B cell (primary cell): Measurements from ENCODE around the gene TGM6. TPM values are rescaled to one million over a fixed set of nuclear protein-coding genes. Genes with fewer than 3 reads are reported as not detected.

Source experiments
- ATAC-seq: fragments of 200-7000 bp; cut with Tn5 transposase; one replicate; pipeline ENCODE4 v1.10.0; 2021; ENCODE audit warnings: low read depth, mild to moderate bottlenecking, moderate number of reproducible peaks, moderate library complexity
- CTCF ChIA-PET: fragments of 350-600 bp; sonication (Branson Sonifier 250); formaldehyde crosslinking; loops from one replicate; lab custom pipeline; 2021; ENCODE audit warnings: antibody characterized with exemption, inconsistent platforms; lab: Charles Lee
- POLR2A ChIA-PET: fragments of 350-600 bp; sonication (Branson Sonifier 250); formaldehyde crosslinking; loops from one replicate; lab custom pipeline; 2021; ENCODE audit warnings: antibody characterized with exemption; lab: Charles Lee
- DNase-seq: peaks from one replicate; pipeline ENCODE4 v3.0.0; 2013
- H2AFZ ChIP-seq: 2 replicates; pipeline ENCODE4 v1.6.1; 2012; ENCODE audit warnings: mild to moderate bottlenecking, low read depth, low read length; ENCODE audit not compliant: insufficient read depth, poor library complexity, severe bottlenecking
- H3K27ac ChIP-seq, 2 donors: 1 replicate in 1 of 2; 2 replicates in 1 of 2; pipeline ENCODE4 v1.5.1; 2012 to 2013; ENCODE audit warnings: low read length in 2 of 2, mild to moderate bottlenecking in 2 of 2, moderate library complexity in 1 of 2
- H3K27me3 ChIP-seq, 4 experiments: fragments of 200-600 bp in 1 of 4; sonication (generic) in 1 of 4; replicated peaks in 1 of 4; 1 replicate in 2 of 4; 2 replicates in 2 of 4; pipeline versions ENCODE4 v1.6.1 to v1.7.0; 2013 to 2016; ENCODE audit warnings: low read length in 3 of 4, mild to moderate bottlenecking in 2 of 4, mixed read lengths in 1 of 4, moderate library complexity in 1 of 4; ENCODE audit not compliant: insufficient read depth in 4 of 4, control insufficient read depth in 3 of 4; ENCODE audit errors: control extremely low read depth in 1 of 4
- H3K36me3 ChIP-seq, 2 experiments: replicated peaks in 1 of 2; 1 replicate in 1 of 2; 2 replicates in 1 of 2; pipeline versions ENCODE4 v1.6.1 to v1.7.1; 2013; ENCODE audit warnings: low read length in 1 of 2; ENCODE audit not compliant: insufficient read depth in 2 of 2, control insufficient read depth in 1 of 2; ENCODE audit errors: control extremely low read depth in 1 of 2, extremely low read depth in 1 of 2
- H3K4me1 ChIP-seq, 2 donors: fragments of 200-600 bp in 1 of 2; sonication (generic) in 1 of 2; 1 replicate in 1 of 2; 2 replicates in 1 of 2; pipeline versions ENCODE4 v1.5.1 to v1.6.1; 2013 to 2017; ENCODE audit warnings: low read length in 2 of 2; ENCODE audit not compliant: control insufficient read depth in 2 of 2, insufficient read depth in 2 of 2
- H3K4me2 ChIP-seq: replicated peaks from 2 replicates; pipeline ENCODE3; 2012; ENCODE audit warnings: mild to moderate bottlenecking, low read depth, low read length; ENCODE audit not compliant: poor library complexity, severe bottlenecking
- H3K4me3 ChIP-seq, 5 experiments: fragments of 200-600 bp in 1 of 5; sonication (generic) in 1 of 5; 1 replicate in 3 of 5; 2 replicates in 2 of 5; pipeline versions ENCODE4 v1.5.1 to v1.7.0; 2011 to 2016; ENCODE audit warnings: low read length in 4 of 5, mild to moderate bottlenecking in 4 of 5, low read depth in 2 of 5, control low read depth in 1 of 5, moderate library complexity in 1 of 5; ENCODE audit not compliant: insufficient read depth in 1 of 5; ENCODE audit errors: control extremely low read depth in 1 of 5, extremely low read depth in 1 of 5
- H3K79me2 ChIP-seq: fragments of 200-600 bp; sonication (generic); one replicate; pipeline ENCODE4 v1.6.0; 2016; ENCODE audit warnings: low read length; ENCODE audit not compliant: control insufficient read depth, insufficient read depth
- H3K9ac ChIP-seq: fragments of 200-600 bp; sonication (generic); 2 replicates; pipeline ENCODE4 v1.6.1; 2017; ENCODE audit warnings: mild to moderate bottlenecking, low read length, moderate library complexity
- H3K9me3 ChIP-seq, 3 donors: one replicate each; pipeline versions ENCODE4 v1.6.1 to v1.7.1; 2013; ENCODE audit warnings: low read length in 2 of 3; ENCODE audit not compliant: control insufficient read depth in 2 of 3, insufficient read depth in 1 of 3; ENCODE audit errors: control extremely low read depth in 1 of 3
- H4K20me1 ChIP-seq: 2 replicates; pipeline ENCODE4 v1.6.0; 2012; ENCODE audit warnings: mild to moderate bottlenecking, low read length; ENCODE audit not compliant: insufficient read depth, control insufficient read depth, poor library complexity, severe bottlenecking
- H3K27ac Mint-ChIP-seq: one replicate; pipeline ENCODE4 v1.8.0; 2021; ENCODE audit warnings: mixed read lengths
- H3K27me3 Mint-ChIP-seq: one replicate; pipeline ENCODE4 v1.8.0; 2021; ENCODE audit warnings: mixed read lengths
- H3K4me1 Mint-ChIP-seq: one replicate; pipeline ENCODE4 v1.8.0; 2021; ENCODE audit warnings: mixed read lengths
- H3K4me3 Mint-ChIP-seq: one replicate; pipeline ENCODE4 v1.8.0; 2021; ENCODE audit warnings: mixed read lengths
- H3K9me3 Mint-ChIP-seq: one replicate; pipeline ENCODE4 v1.8.0; 2022; ENCODE audit warnings: mixed read lengths; ENCODE audit not compliant: insufficient read depth
- EZH2 ChIP-seq: IDR thresholded peaks from 2 replicates; pipeline ENCODE4 v1.6.1; 2012; ENCODE audit warnings: borderline replicate concordance, low read depth, mild to moderate bottlenecking, moderate library complexity, low read length; ENCODE audit not compliant: insufficient read depth, poor library complexity, severe bottlenecking
- WGBS: methylation state at CpG from one replicate; pipeline ENCODE4 v1.1.5; 2013; ENCODE audit warnings: missing lambda C conversion rate; ENCODE audit not compliant: insufficient coverage; 5-methylcytosine and 5-hydroxymethylcytosine counted together
- intact Hi-C: fragments of 100-400 bp; cut with micrococcal nuclease; formaldehyde crosslinking; loops from one replicate; pipeline ENCODE4 v1.10.0; 2022
- polyA plus RNA-seq: library from polyadenylated mRNA; depleted of rRNA; stranded (reverse); fragments of >200 nt; gene quantifications from 2 replicates; pipeline ENCODE4 v1.2.3, GENCODE V29; 2012
- total RNA-seq, 2 donors: library from RNA; stranded (reverse); fragments of 120-200 nt in 1 of 2; gene quantifications; 1 replicate in 1 of 2; 2 replicates in 1 of 2; pipeline versions ENCODE4 v1.2.3 to v1.2.4, GENCODE V29; 2013 to 2022
- TF ChIP-seq, protein P1 (sequence below): fragments of 200-600 bp; IDR thresholded peaks from one replicate; pipeline ENCODE4 v1.8.0; 2022; ENCODE audit warnings: antibody characterized with exemption, mild to moderate bottlenecking

Gene TGM6
- total and polyA plus RNA-seq, 2 donors (not counting 1 experiment from before 2014, with no cell fraction given) = not detected

- Mint-ChIP-seq H3K9me3 (no peaks in the 10 kb centered on the region), H3K27me3 (peaks cover 28% of the 10 kb centered on the region), H3K27ac (no peak overlapping the region), H3K4me3 (no peak overlapping the region), H3K4me1 (no peaks in the 10 kb centered on the region)
- ChIA-PET POLR2A (no interaction called here), CTCF (interaction anchor here (2.2 kb wide), 1 partner anchor 133 kb away, joined by 8 read pairs; no protein-coding TSS in a partner anchor)
- Histone ChIP-seq H3K27ac (no peak overlapping the region), H3K4me3 (no peak overlapping the region), H3K4me2 (no peak overlapping the region), H3K27me3 (peaks cover 0 to 6% (median 0%) of the 10 kb centered on the region in 4 experiments), H3K79me2 (no peaks in the 10 kb centered on the region), H3K9ac (no peak overlapping the region), H4K20me1 (no peaks in the 10 kb centered on the region), H2AFZ (no peak overlapping the region), H3K4me1 (no peaks in the 10 kb centered on the region), H3K36me3 (no peaks in the 10 kb centered on the region), H3K9me3 (no peaks in the 10 kb centered on the region)
- no peak for ATAC-seq
- TF ChIP-seq EZH2 = no peak
- TF ChIP-seq, protein P1, sequence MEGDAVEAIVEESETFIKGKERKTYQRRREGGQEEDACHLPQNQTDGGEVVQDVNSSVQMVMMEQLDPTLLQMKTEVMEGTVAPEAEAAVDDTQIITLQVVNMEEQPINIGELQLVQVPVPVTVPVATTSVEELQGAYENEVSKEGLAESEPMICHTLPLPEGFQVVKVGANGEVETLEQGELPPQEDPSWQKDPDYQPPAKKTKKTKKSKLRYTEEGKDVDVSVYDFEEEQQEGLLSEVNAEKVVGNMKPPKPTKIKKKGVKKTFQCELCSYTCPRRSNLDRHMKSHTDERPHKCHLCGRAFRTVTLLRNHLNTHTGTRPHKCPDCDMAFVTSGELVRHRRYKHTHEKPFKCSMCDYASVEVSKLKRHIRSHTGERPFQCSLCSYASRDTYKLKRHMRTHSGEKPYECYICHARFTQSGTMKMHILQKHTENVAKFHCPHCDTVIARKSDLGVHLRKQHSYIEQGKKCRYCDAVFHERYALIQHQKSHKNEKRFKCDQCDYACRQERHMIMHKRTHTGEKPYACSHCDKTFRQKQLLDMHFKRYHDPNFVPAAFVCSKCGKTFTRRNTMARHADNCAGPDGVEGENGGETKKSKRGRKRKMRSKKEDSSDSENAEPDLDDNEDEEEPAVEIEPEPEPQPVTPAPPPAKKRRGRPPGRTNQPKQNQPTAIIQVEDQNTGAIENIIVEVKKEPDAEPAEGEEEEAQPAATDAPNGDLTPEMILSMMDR = no peak
- 93% methylated on average over 11 of the region's 11 CpGs for WGBS
- no peak for DNase-seq
- intact Hi-C loops = no loop called here
Measured at GRCh38 chr20:2340136-2340535, 40.6 kb upstream of the TGM6 start.

DNA sequence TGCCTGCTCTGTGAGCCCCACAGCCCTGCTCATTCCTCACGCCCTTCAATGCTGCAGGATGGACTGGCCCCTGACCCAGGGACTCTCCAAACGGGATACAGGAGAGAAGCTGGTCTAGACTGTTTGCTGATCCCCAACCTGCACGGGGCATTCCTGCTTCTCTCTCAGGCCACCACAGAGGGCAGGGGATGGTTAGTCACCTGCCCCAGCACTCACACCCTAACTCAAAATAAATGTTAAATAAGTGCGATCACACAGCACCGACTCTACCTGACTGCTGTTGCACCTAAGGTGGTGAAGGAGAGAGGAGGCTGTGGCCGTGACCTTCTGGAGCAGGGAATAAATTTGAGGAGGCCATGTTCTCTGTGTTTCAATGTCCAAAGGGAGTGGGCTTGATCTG, 39.9 kb upstream of the TGM6 start:
- DNase-seq (no peak), ATAC-seq (no peak)
- H3K9me3 Mint-ChIP-seq = no peaks in the 10 kb centered on the region
- peaks cover 0 to 6% (median 0%) of the 10 kb centered on the region in 4 experiments for H3K27me3 ChIP-seq
- no peaks in the 10 kb centered on the region for H3K4me1 ChIP-seq
- no peak overlapping the region for H3K9ac ChIP-seq
- ChIA-PET CTCF (interaction anchor here (1.1 to 2.2 kb wide), 2 partner anchors 133 to 376 kb away, joined by 3 to 8 read pairs; no protein-coding TSS in a partner anchor), POLR2A (no interaction called here)
- no peak overlapping the region for H3K27ac ChIP-seq
- no peak overlapping the region for H3K4me3 ChIP-seq
- H3K27ac Mint-ChIP-seq = no peak overlapping the region
- H3K36me3 ChIP-seq = no peaks in the 10 kb centered on the region
- H3K4me1 Mint-ChIP-seq = no peaks in the 10 kb centered on the region
- no peaks in the 10 kb centered on the region for H3K9me3 ChIP-seq
- H3K79me2 ChIP-seq = no peaks in the 10 kb centered on the region
- H4K20me1 ChIP-seq = no peaks in the 10 kb centered on the region
- no peak overlapping the region for H3K4me2 ChIP-seq
- WGBS = 92% methylated on average over 5 of the region's 6 CpGs
- TF ChIP-seq, protein P1 = no peak
- no peak for TF ChIP-seq EZH2
- H3K4me3 Mint-ChIP-seq = no peak overlapping the region
- H2AFZ ChIP-seq = no peak overlapping the region
- peaks cover 28% of the 10 kb centered on the region for H3K27me3 Mint-ChIP-seq
- intact Hi-C loops = no loop called here
